ENCODE results near the gene PCGF3. TPM values are rescaled to one million over a fixed set of nuclear protein-coding genes. Genes with fewer than 3 reads are reported as not detected.
"Not testable (repeated sequence)": the region's sequence is repeated elsewhere in the genome, so short reads cannot be mapped to it uniquely, and the experiment has no call there.

Gene PCGF3
- total and polyA plus RNA-seq, 3 experiments from 2014 or later: 4.8 to 26.1 (median 24.7) TPM

GRCh38 chr4:775485-775884 is 69.9 kb downstream of the PCGF3 start:
- POLR2A ChIA-PET: not testable (repeated sequence)

GRCh38 chr4:776743-777441 is 71.3 kb downstream of the PCGF3 start:
- Mint-ChIP-seq H3K27ac (peak overlapping the region in 6 of 8 donors; percentile 21 to 69 (median 44)), H3K9me3 (peaks cover 0 to 2% (median 0%) of the 10 kb centered on the region in 5 donors), H3K27me3 (no peaks in the 10 kb centered on the region), H3K4me1 (peaks cover 54 to 82% (median 64%) of the 10 kb centered on the region in 3 donors), H3K4me3 (peak overlapping the region in 6 of 7 donors; percentile 6 to 48 (median 22)), H3K36me3 (peaks cover 20 to 68% (median 20%) of the 10 kb centered on the region in 3 donors)
- POLR2A ChIA-PET: no interaction called here
- no peak overlapping the region for H3K27ac ChIP-seq (ENCODE audit: low read depth, low read length)
- H3K9me3 ChIP-seq (ENCODE audit: low read length): no peaks in the 10 kb centered on the region
- H3K4me3 ChIP-seq (ENCODE audit: low read length): no peak overlapping the region
- no peaks in the 10 kb centered on the region for H3K27me3 ChIP-seq (ENCODE audit: insufficient read depth, low read length, poor library complexity, severe bottlenecking)
- H3K36me3 ChIP-seq (ENCODE audit: insufficient read depth, low read length): peaks cover 25% of the 10 kb centered on the region
- no peak for DNase-seq
- CTCF ChIA-PET: no interaction called here
- peaks cover 44% of the 10 kb centered on the region for H3K4me1 ChIP-seq (ENCODE audit: insufficient read depth, low read length)

More at GRCh38 chr4:775485-775884, 69.9 kb downstream of the PCGF3 start:
- not testable (repeated sequence) for DNase-seq; H3K27ac ChIP-seq (ENCODE audit: low read depth, low read length); H3K9me3 ChIP-seq (ENCODE audit: low read length); H3K4me3 ChIP-seq (ENCODE audit: low read length); H3K27me3 ChIP-seq (ENCODE audit: insufficient read depth, low read length, poor library complexity, severe bottlenecking); H3K27me3 Mint-ChIP-seq; H3K9me3 Mint-ChIP-seq
- Mint-ChIP-seq H3K4me3 (peak overlapping the region in 4 of 7 donors; percentile 59 to 77 (median 68)), H3K27ac (peak overlapping the region in 6 of 8 donors; percentile 2 to 92 (median 63)), H3K4me1 (peaks cover 51 to 80% (median 67%) of the 10 kb centered on the region in 3 donors), H3K36me3 (peaks cover 20 to 71% (median 20%) of the 10 kb centered on the region in 3 donors)
- Histone ChIP-seq H3K36me3 (ENCODE audit: insufficient read depth, low read length) (peaks cover 31% of the 10 kb centered on the region), H3K4me1 (ENCODE audit: insufficient read depth, low read length) (peaks cover 39% of the 10 kb centered on the region)
- CTCF ChIA-PET: interaction anchor here (1.6 kb wide), 1 partner anchor 33 kb away, joined by 6 read pairs; no protein-coding TSS in a partner anchor

DNA sequence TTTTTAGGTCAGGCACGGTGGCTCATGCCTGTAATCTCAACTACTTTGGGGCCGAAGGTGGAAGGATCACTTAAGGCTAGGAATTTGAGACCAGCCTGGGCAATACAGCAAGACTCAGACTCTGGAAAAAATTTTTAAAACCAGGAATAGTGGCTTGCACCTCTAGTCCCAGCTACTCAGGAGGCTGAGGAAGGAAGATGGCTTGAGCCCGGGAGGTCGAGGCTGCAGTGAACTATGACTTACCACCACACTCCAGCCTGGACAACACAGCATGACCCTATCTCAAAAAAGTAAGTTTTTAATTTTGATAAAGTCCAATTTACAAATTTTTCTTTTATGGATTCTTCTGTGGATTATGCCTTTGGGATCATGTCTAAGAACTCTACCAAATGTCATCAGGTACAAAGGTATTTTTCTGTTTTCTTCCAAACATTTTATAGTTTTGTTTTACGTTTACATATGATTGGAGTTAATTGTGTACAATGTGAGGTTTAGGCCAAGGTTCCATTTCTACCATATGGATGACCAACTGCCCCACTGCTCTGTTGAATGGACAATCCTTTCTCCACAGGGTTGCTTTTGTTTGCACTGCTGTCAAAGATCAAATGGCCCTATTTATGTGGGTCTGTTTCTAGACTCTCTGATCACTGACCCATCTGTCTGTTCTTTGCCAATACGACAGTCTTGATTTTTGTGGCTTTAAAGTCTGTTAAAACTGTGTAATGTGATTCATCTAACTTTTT is 72.1 kb downstream of the PCGF3 start:
- Histone ChIP-seq H3K27me3 (ENCODE audit: insufficient read depth, low read length, poor library complexity, severe bottlenecking) (no peaks in the 10 kb centered on the region), H3K36me3 (ENCODE audit: insufficient read depth, low read length) (peaks cover 23% of the 10 kb centered on the region), H3K4me3 (ENCODE audit: low read length) (no peak overlapping the region), H3K27ac (ENCODE audit: low read depth, low read length) (no peak overlapping the region), H3K9me3 (ENCODE audit: low read length) (no peaks in the 10 kb centered on the region), H3K4me1 (ENCODE audit: insufficient read depth, low read length) (peaks cover 49% of the 10 kb centered on the region)
- Mint-ChIP-seq H3K4me3 (peak overlapping the region in 2 of 7 donors; percentile 24 to 75), H3K9me3 (peaks cover 0 to 2% (median 0%) of the 10 kb centered on the region in 5 donors), H3K27me3 (peaks cover 0 to 1% of the 10 kb centered on the region in 2 donors), H3K36me3 (peaks cover 18 to 68% (median 20%) of the 10 kb centered on the region in 3 donors), H3K4me1 (peaks cover 59 to 85% (median 64%) of the 10 kb centered on the region in 3 donors), H3K27ac (peak overlapping the region in 2 of 8 donors; percentile 37 to 81)
- DNase-seq: no peak
- CTCF ChIA-PET: interaction anchor here (0.8 kb wide), 1 partner anchor 35 kb away, joined by 5 read pairs; no protein-coding TSS in a partner anchor
- POLR2A ChIA-PET: no interaction called here

- POLR2A ChIA-PET: no interaction called here
- Histone ChIP-seq H3K9me3 (ENCODE audit: low read length) (no peaks in the 10 kb centered on the region), H3K36me3 (ENCODE audit: insufficient read depth, low read length) (peaks cover 18% of the 10 kb centered on the region), H3K4me1 (ENCODE audit: insufficient read depth, low read length) (peaks cover 45% of the 10 kb centered on the region), H3K27ac (ENCODE audit: low read depth, low read length) (no peak overlapping the region), H3K4me3 (ENCODE audit: low read length) (peak overlapping the region; percentile 11), H3K27me3 (ENCODE audit: insufficient read depth, low read length, poor library complexity, severe bottlenecking) (peaks cover 4% of the 10 kb centered on the region)
- no peak for DNase-seq
- Mint-ChIP-seq H3K36me3 (peaks cover 15 to 53% (median 18%) of the 10 kb centered on the region in 3 donors), H3K4me1 (peaks cover 50 to 70% (median 56%) of the 10 kb centered on the region in 3 donors), H3K4me3 (peak overlapping the region; percentile 91 to 98 (median 93)), H3K27me3 (peaks cover 5 to 6% of the 10 kb centered on the region in 2 donors), H3K9me3 (peaks cover 0 to 2% (median 0%) of the 10 kb centered on the region in 5 donors), H3K27ac (peak overlapping the region in 5 of 8 donors; percentile 85 to 96 (median 88))
- CTCF ChIA-PET: interaction anchor here (1.2 kb wide), 1 partner anchor 208 kb away, joined by 4 read pairs; the partner anchor contains the start of gene IDUA
Observed at GRCh38 chr4:779555-779954, 73.9 kb downstream of the PCGF3 start.

DNA sequence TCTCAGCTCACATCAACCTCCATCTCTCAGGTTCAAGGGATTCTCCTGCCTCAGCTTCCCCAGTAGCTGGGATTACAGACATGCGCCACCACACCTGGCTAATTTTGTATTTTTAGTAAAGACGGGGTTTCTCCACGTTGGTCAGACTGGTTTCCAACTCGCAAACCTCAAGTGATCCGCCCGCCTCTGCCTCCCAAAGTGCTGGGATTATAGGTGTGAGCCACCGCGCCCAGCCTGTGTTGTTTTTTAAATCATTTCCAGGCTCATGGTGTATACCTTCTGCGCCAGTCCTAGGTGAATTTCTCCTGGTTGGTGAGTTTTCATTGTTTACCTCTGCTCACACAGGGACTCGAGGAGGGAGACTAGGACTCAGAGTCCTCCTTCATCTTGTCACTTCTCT is 74.6 kb downstream of the PCGF3 start:
- peaks cover 18% of the 10 kb centered on the region for H3K36me3 ChIP-seq (ENCODE audit: insufficient read depth, low read length)
- POLR2A ChIA-PET; H3K9me3 Mint-ChIP-seq; H3K9me3 ChIP-seq (ENCODE audit: low read length); DNase-seq: not testable (repeated sequence)
- CTCF ChIA-PET: interaction anchor here (1.2 to 2.5 kb wide), 2 partner anchors 38 to 207 kb away, joined by 4 to 8 read pairs; partner anchors contain the start of gene IDUA
- Mint-ChIP-seq H3K36me3 (peaks cover 11 to 48% (median 15%) of the 10 kb centered on the region in 3 donors), H3K4me1 (peaks cover 49 to 70% (median 49%) of the 10 kb centered on the region in 3 donors), H3K27ac (peak overlapping the region; percentile 74 to 99 (median 90)), H3K4me3 (peak overlapping the region; percentile 91 to 98 (median 93)), H3K27me3 (peaks cover 12 to 13% of the 10 kb centered on the region in 2 donors)
- peak overlapping the region; percentile 94 for H3K27ac ChIP-seq (ENCODE audit: low read depth, low read length)
- H3K27me3 ChIP-seq (ENCODE audit: insufficient read depth, low read length, poor library complexity, severe bottlenecking): peaks cover 11% of the 10 kb centered on the region
- peaks cover 38% of the 10 kb centered on the region for H3K4me1 ChIP-seq (ENCODE audit: insufficient read depth, low read length)
- H3K4me3 ChIP-seq (ENCODE audit: low read length): peak overlapping the region; percentile 89

DNA sequence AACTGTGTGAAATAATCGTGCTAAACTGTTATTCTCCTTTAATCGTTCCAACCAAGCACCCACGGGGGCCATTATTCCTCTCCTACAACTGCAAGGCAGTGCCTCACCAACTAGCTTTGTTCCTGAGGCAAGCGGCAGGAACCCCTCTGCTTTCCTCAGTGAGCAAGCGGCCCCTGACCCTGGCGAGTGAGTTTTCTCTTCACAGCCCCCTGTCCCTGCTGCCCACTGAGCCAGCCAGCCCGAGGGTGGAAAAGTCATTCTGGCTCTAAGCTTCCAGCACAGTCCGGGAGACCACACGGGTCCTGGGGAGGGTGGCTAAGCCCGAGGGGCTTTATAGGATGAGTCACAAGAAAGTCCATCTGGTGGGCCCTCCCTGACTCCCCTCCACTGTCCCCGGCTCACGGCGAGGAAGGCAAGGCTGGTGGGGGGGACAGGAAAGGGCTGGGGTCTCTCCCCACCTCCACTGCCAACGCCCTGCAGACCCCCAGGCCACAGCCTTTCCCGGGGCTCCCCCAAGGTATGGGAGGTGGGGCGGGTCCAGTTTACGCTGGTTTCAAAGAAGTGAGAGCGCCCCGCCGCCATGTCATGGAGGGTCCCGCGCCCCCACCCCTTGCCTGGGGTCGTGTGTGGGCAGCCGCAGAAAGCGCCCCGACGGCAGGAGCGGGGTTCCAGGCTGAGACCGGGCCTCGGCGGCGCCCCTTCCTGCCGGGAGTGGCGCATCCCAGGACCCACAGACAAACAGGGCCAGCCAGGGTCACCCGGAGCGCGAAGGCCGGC is 75.3 kb downstream of the PCGF3 start:
- Mint-ChIP-seq H3K27ac (peak overlapping the region; percentile 85 to 99 (median 95)), H3K9me3 (peaks cover 0 to 2% (median 0%) of the 10 kb centered on the region in 5 donors), H3K36me3 (peaks cover 9 to 44% (median 13%) of the 10 kb centered on the region in 3 donors), H3K4me1 (peaks cover 44 to 69% (median 48%) of the 10 kb centered on the region in 3 donors), H3K27me3 (peaks cover 14 to 18% of the 10 kb centered on the region in 2 donors), H3K4me3 (peak overlapping the region; percentile 91 to 98 (median 93))
- CTCF ChIA-PET: interaction anchor here (0.8 to 2.5 kb wide), 2 partner anchors 17 to 38 kb away, joined by 3 to 8 read pairs; no protein-coding TSS in a partner anchor
- Histone ChIP-seq H3K4me3 (ENCODE audit: low read length) (peak overlapping the region; percentile 89), H3K9me3 (ENCODE audit: low read length) (no peaks in the 10 kb centered on the region), H3K36me3 (ENCODE audit: insufficient read depth, low read length) (peaks cover 13% of the 10 kb centered on the region), H3K27me3 (ENCODE audit: insufficient read depth, low read length, poor library complexity, severe bottlenecking) (peaks cover 14% of the 10 kb centered on the region), H3K27ac (ENCODE audit: low read depth, low read length) (peak overlapping the region; percentile 94), H3K4me1 (ENCODE audit: insufficient read depth, low read length) (peaks cover 32% of the 10 kb centered on the region)
- POLR2A ChIA-PET: interaction anchor here (0.5 to 1.4 kb wide), 5 partner anchors 25 to 230 kb away, joined by 3 to 4 read pairs (median 3); partner anchors contain the start of genes ATP5ME and MYL5
- DNase-seq: peak in 1 of 5 donors; percentile 54

All from CD8-positive, alpha-beta memory T cell (primary cell).